Stomach smooth muscle (tissue), 2 donors: ENCODE data around the gene SPTBN5.

Experiments
- H3K27ac ChIP-seq: one replicate; pipeline ENCODE4 v1.7.0; 2013; ENCODE audit warnings: mild to moderate bottlenecking, low read length, inconsistent platforms
- H3K27me3 ChIP-seq, 2 donors: one replicate each; pipeline ENCODE4 v1.7.0; 2013; ENCODE audit warnings: low read length in 2 of 2; ENCODE audit not compliant: insufficient read depth in 2 of 2, control insufficient read depth in 1 of 2
- H3K36me3 ChIP-seq, 2 donors: one replicate each; pipeline ENCODE4 v1.7.0; 2013; ENCODE audit warnings: low read length in 2 of 2; ENCODE audit not compliant: control insufficient read depth in 2 of 2, insufficient read depth in 2 of 2
- H3K4me1 ChIP-seq: one replicate; pipeline ENCODE4 v1.7.0; 2013; ENCODE audit warnings: low read length; ENCODE audit not compliant: control insufficient read depth, insufficient read depth
- H3K4me3 ChIP-seq, 2 donors: one replicate each; pipeline ENCODE4 v1.7.0; 2013; ENCODE audit warnings: low read length in 2 of 2
- H3K9ac ChIP-seq, 2 donors: one replicate each; pipeline ENCODE4 v1.7.0; 2013; ENCODE audit warnings: low read length in 2 of 2, mild to moderate bottlenecking in 1 of 2
- H3K9me3 ChIP-seq, 2 donors: one replicate each; pipeline ENCODE4 v1.7.0; 2013; ENCODE audit warnings: low read length in 2 of 2; ENCODE audit not compliant: control insufficient read depth in 2 of 2
- donor health status: healthy.
- donor health status: Pancreatic carcinoma.

SPTBN5 gene

GRCh38 chr15:41893422-41894250 lies at the start of gene SPTBN5:
Gene SPTBN5, minus strand, starts transcription at chr15:41894053. Its CDS starts 556 bp downstream, at chr15:41893497.
- Histone ChIP-seq H3K36me3 (peaks cover 0 to 2% of the 10 kb centered on the region in 2 donors), H3K27me3 (no peaks in the 10 kb centered on the region), H3K4me1 (peaks cover 28% of the 10 kb centered on the region), H3K4me3 (peak within 1 kb of the TSS; percentile 26 to 61), H3K9me3 (no peaks in the 10 kb centered on the region), H3K27ac (peak within 1 kb of the TSS; percentile 31), H3K9ac (peak within 1 kb of the TSS in 1 of 2 donors; percentile 42)

- peaks cover 15% of the 10 kb centered on the region for H3K4me1 ChIP-seq
- no peak overlapping the region for H3K9ac ChIP-seq
- H3K4me3 ChIP-seq, result no peak overlapping the region
- no peaks in the 10 kb centered on the region for H3K9me3 ChIP-seq
- no peak overlapping the region for H3K27ac ChIP-seq
- H3K36me3 ChIP-seq, result peaks cover 0 to 5% of the 10 kb centered on the region in 2 donors
- H3K27me3 ChIP-seq, result no peaks in the 10 kb centered on the region
Observed at GRCh38 chr15:41942886-41943285, 49.0 kb upstream of the SPTBN5 start.

GRCh38 chr15:41941644-41942415 lies 48.0 kb upstream of the SPTBN5 start:
- no peaks in the 10 kb centered on the region for H3K27me3 ChIP-seq
- H3K36me3 ChIP-seq, result peaks cover 0 to 5% of the 10 kb centered on the region in 2 donors
- peaks cover 15% of the 10 kb centered on the region for H3K4me1 ChIP-seq
- no peak overlapping the region for H3K4me3 ChIP-seq
- H3K9ac ChIP-seq, result no peak overlapping the region
- no peaks in the 10 kb centered on the region for H3K9me3 ChIP-seq
- H3K27ac ChIP-seq, result no peak overlapping the region

- peaks cover 15% of the 10 kb centered on the region for H3K4me1 ChIP-seq
- no peak overlapping the region for H3K4me3 ChIP-seq
- H3K9me3 ChIP-seq, result no peaks in the 10 kb centered on the region
- no peak overlapping the region for H3K27ac ChIP-seq
- H3K27me3 ChIP-seq, result no peaks in the 10 kb centered on the region
- peaks cover 0 to 7% of the 10 kb centered on the region in 2 donors for H3K36me3 ChIP-seq
- no peak overlapping the region for H3K9ac ChIP-seq
Observed at GRCh38 chr15:41940441-41940857, 46.6 kb upstream of the SPTBN5 start.

GRCh38 chr15:41939986-41940385 lies 46.1 kb upstream of the SPTBN5 start:
- no peak overlapping the region for H3K9ac ChIP-seq
- peaks cover 0 to 7% of the 10 kb centered on the region in 2 donors for H3K36me3 ChIP-seq
- no peaks in the 10 kb centered on the region for H3K9me3 ChIP-seq
- no peak overlapping the region for H3K4me3 ChIP-seq
- H3K27me3 ChIP-seq, result no peaks in the 10 kb centered on the region
- H3K4me1 ChIP-seq, result peaks cover 15% of the 10 kb centered on the region
- H3K27ac ChIP-seq, result no peak overlapping the region

GRCh38 chr15:41937568-41937923 lies 43.7 kb upstream of the SPTBN5 start:
- no peak overlapping the region for H3K27ac ChIP-seq
- no peaks in the 10 kb centered on the region for H3K9me3 ChIP-seq
- H3K27me3 ChIP-seq, result no peaks in the 10 kb centered on the region
- H3K9ac ChIP-seq, result no peak overlapping the region
- peaks cover 0 to 7% of the 10 kb centered on the region in 2 donors for H3K36me3 ChIP-seq
- peaks cover 8% of the 10 kb centered on the region for H3K4me1 ChIP-seq
- no peak overlapping the region for H3K4me3 ChIP-seq

- Histone ChIP-seq H3K4me3 (no peak overlapping the region), H3K36me3 (peaks cover 0 to 7% of the 10 kb centered on the region in 2 donors), H3K4me1 (peaks cover 8% of the 10 kb centered on the region), H3K9ac (no peak overlapping the region), H3K9me3 (no peaks in the 10 kb centered on the region), H3K27ac (no peak overlapping the region), H3K27me3 (no peaks in the 10 kb centered on the region)
Observed at GRCh38 chr15:41936649-41937567, 43.1 kb upstream of the SPTBN5 start.

GRCh38 chr15:41936155-41936554 lies 42.3 kb upstream of the SPTBN5 start:
- H3K4me3 ChIP-seq, result no peak overlapping the region

GRCh38 chr15:41935566-41936020 lies 41.7 kb upstream of the SPTBN5 start:
- Histone ChIP-seq H3K27ac (peak overlapping the region; percentile 31), H3K9ac (no peak overlapping the region), H3K4me3 (no peak overlapping the region), H3K36me3 (peaks cover 0 to 7% of the 10 kb centered on the region in 2 donors), H3K4me1 (peaks cover 8% of the 10 kb centered on the region), H3K27me3 (no peaks in the 10 kb centered on the region), H3K9me3 (no peaks in the 10 kb centered on the region)

More at GRCh38 chr15:41936155-41936554, 42.3 kb upstream of the SPTBN5 start:
- Histone ChIP-seq H3K27ac (peak overlapping the region; percentile 31), H3K4me1 (peaks cover 8% of the 10 kb centered on the region), H3K9ac (no peak overlapping the region), H3K27me3 (no peaks in the 10 kb centered on the region), H3K36me3 (peaks cover 0 to 7% of the 10 kb centered on the region in 2 donors), H3K9me3 (no peaks in the 10 kb centered on the region)

GRCh38 chr15:41934843-41935242 lies 41.0 kb upstream of the SPTBN5 start:
- Histone ChIP-seq H3K27me3 (no peaks in the 10 kb centered on the region), H3K36me3 (peaks cover 0 to 2% of the 10 kb centered on the region in 2 donors), H3K9ac (no peak overlapping the region), H3K4me1 (peaks cover 8% of the 10 kb centered on the region), H3K9me3 (no peaks in the 10 kb centered on the region), H3K27ac (peak overlapping the region; percentile 31), H3K4me3 (no peak overlapping the region)
